Measurements from ENCODE around the gene LLGL1. TPM values are rescaled to one million over a fixed set of nuclear protein-coding genes. Genes with fewer than 3 reads are reported as not detected.

The LLGL1 gene
- total RNA-seq, 1 experiment from 2014 or later, result 44.3 TPM

- Histone ChIP-seq H3K4me1 (ENCODE audit: control insufficient read depth in 1 of 2, insufficient read depth in 2 of 2, low read length in 2 of 2) (peaks cover 0 to 12% of the 10 kb centered on the region in 2 experiments; a peak in 2 of 4 replicates), H3K4me3 (replicated peaks in 1 of 2; ENCODE audit: low read depth in 1 of 2, low read length in 2 of 2) (no peak overlapping the region), H3K36me3 (ENCODE audit: control insufficient read depth in 1 of 2, insufficient read depth in 2 of 2, low read length in 2 of 2) (peaks cover 20 to 47% of the 10 kb centered on the region in 2 experiments), H2AFZ (ENCODE audit: low read depth, low read length, poor library complexity, severe bottlenecking) (no peak overlapping the region), H3K9me3 (ENCODE audit: control insufficient read depth in 1 of 2, insufficient read depth in 1 of 2, low read depth in 1 of 2, low read length in 2 of 2) (no peaks in the 10 kb centered on the region), H3K9me2 (ENCODE audit: insufficient read depth) (no peaks in the 10 kb centered on the region), H3K27ac (ENCODE audit: low read depth, low read length) (peak overlapping the region; percentile 39; the same call in 1 of the 2 replicates), H3K79me2 (ENCODE audit: insufficient read depth, low read length) (no peaks in the 10 kb centered on the region), H3K27me3 (ENCODE audit: insufficient read depth, low read length) (no peaks in the 10 kb centered on the region), H3K9ac (ENCODE audit: low read length) (no peak overlapping the region), H4K20me1 (ENCODE audit: insufficient read depth) (peaks cover 6% of the 10 kb centered on the region; the same call in 1 of the 2 replicates), H3K4me2 (ENCODE audit: low read length) (no peak overlapping the region; the same call in 1 of the 2 replicates)
- POLR2A ChIA-PET, result no interaction called here
- RAD21 ChIA-PET (ENCODE audit: low non-redundant PET in 1 of 2, low total read pairs in 2 of 2, uncharacterized antibody in 2 of 2, unreplicated experiment in 2 of 2), result no interaction called here
- no TSS peak for BruUV-seq (replicated peaks)
- intact Hi-C loops (cut with micrococcal nuclease), result no loop called here
- DNase-seq (ENCODE audit: low read depth, low spot score), result no peak
- TF ChIP-seq EGR1 (IDR thresholded peaks at IDR 0.05; ENCODE audit: low read depth), result no peak
- TF ChIP-seq SRF (IDR thresholded peaks at IDR 0.05; ENCODE audit: low read depth), result no peak
- TF ChIP-seq TCF7L2 (IDR thresholded peaks at IDR 0.05; ENCODE audit: borderline replicate concordance, extremely low read depth, insufficient read depth, insufficient read length), result peak; percentile 78
- no peak for TF ChIP-seq MAX (IDR thresholded peaks at IDR 0.05)
- peak; percentile 75 for ATAC-seq
- CTCF ChIA-PET, result interaction anchor here (1.1 kb wide), 1 partner anchor 75 kb away, joined by 5 read pairs; no protein-coding TSS in a partner anchor
Observed at GRCh38 chr17:18246880-18247612, 21.6 kb downstream of the LLGL1 start.

- H3K9ac ChIP-seq (ENCODE audit: low read length), result no peak overlapping the region
- H3K27me3 ChIP-seq (ENCODE audit: insufficient read depth, low read length), result no peaks in the 10 kb centered on the region
- no peak overlapping the region for H3K4me3 ChIP-seq (replicated peaks in 1 of 2; ENCODE audit: low read depth in 1 of 2, low read length in 2 of 2)
- H3K36me3 ChIP-seq (ENCODE audit: control insufficient read depth in 1 of 2, insufficient read depth in 2 of 2, low read length in 2 of 2), result peaks cover 20 to 50% of the 10 kb centered on the region in 2 experiments
- H3K27ac ChIP-seq (ENCODE audit: low read depth, low read length), result 0 out of 2 replicates have a peak overlapping the region, but pooled peaks have one; percentile 35
- peaks cover 0 to 12% of the 10 kb centered on the region in 2 experiments; a peak in 2 of 4 replicates for H3K4me1 ChIP-seq (ENCODE audit: control insufficient read depth in 1 of 2, insufficient read depth in 2 of 2, low read length in 2 of 2)
- no peaks in the 10 kb centered on the region for H3K9me3 ChIP-seq (ENCODE audit: control insufficient read depth in 1 of 2, insufficient read depth in 1 of 2, low read depth in 1 of 2, low read length in 2 of 2)
- TF ChIP-seq REST (IDR thresholded peaks at IDR 0.05; ENCODE audit: low read depth) (no peak), RAD21 (IDR thresholded peaks at IDR 0.05; ENCODE audit: low read depth) (no peak), ELF1 (IDR thresholded peaks at IDR 0.05; ENCODE audit: borderline replicate concordance, low read depth) (no peak), POLR2AphosphoS5 (IDR thresholded peaks at IDR 0.05; ENCODE audit: low read depth, low read length) (no peak), SRF (IDR thresholded peaks at IDR 0.05; ENCODE audit: low read depth) (no peak), EGR1 (IDR thresholded peaks at IDR 0.05; ENCODE audit: low read depth) (no peak), EZH2phosphoT487 (IDR thresholded peaks at IDR 0.05; ENCODE audit: borderline replicate concordance) (no peak), FOSL1 (IDR thresholded peaks at IDR 0.05; ENCODE audit: low read depth) (no peak), SP1 (IDR thresholded peaks at IDR 0.05; ENCODE audit: low read depth) (no peak), SIN3A (IDR thresholded peaks at IDR 0.05; ENCODE audit: low read depth) (no peak), ZBTB33 (IDR thresholded peaks at IDR 0.05; ENCODE audit: extremely low read depth, insufficient replicate concordance, low read length) (no peak)
- no peak overlapping the region for H2AFZ ChIP-seq (ENCODE audit: low read depth, low read length, poor library complexity, severe bottlenecking)
- peaks cover 6% of the 10 kb centered on the region; the same call in 1 of the 2 replicates for H4K20me1 ChIP-seq (ENCODE audit: insufficient read depth)
- H3K79me2 ChIP-seq (ENCODE audit: insufficient read depth, low read length), result no peaks in the 10 kb centered on the region
- DNase-seq (ENCODE audit: low read depth, low spot score), result no peak
- intact Hi-C loops (cut with micrococcal nuclease), result loop anchor here (1.0 kb wide), 1 partner anchor 74 kb away; no protein-coding TSS in a partner anchor
- H3K4me2 ChIP-seq (ENCODE audit: low read length), result no peak overlapping the region
- no peaks in the 10 kb centered on the region for H3K9me2 ChIP-seq (ENCODE audit: insufficient read depth)
- ChIA-PET POLR2A (no interaction called here), CTCF (interaction anchor here (1.1 kb wide), 1 partner anchor 75 kb away, joined by 5 read pairs; no protein-coding TSS in a partner anchor), RAD21 (ENCODE audit: low non-redundant PET in 1 of 2, low total read pairs in 2 of 2, uncharacterized antibody in 2 of 2, unreplicated experiment in 2 of 2) (no interaction called here)
- no TSS peak for BruUV-seq (replicated peaks)
- ATAC-seq, result no peak
Observed at GRCh38 chr17:18247613-18248001, 22.2 kb downstream of the LLGL1 start.
